ENCODE measurements around the gene FBXL7. TPM values are rescaled to one million over a fixed set of nuclear protein-coding genes. Genes with fewer than 3 reads are reported as not detected.

FBXL7 gene
- total RNA-seq, 4 donors from 2014 or later = 6.5 to 37.0 (median 19.7) TPM

GRCh38 chr5:15806613-15807012 is 306.6 kb downstream of the FBXL7 start:
- no peak for DNase-seq
- no peaks in the 10 kb centered on the region for H3K27me3 ChIP-seq
- H3K9me3 ChIP-seq = no peaks in the 10 kb centered on the region
- intact Hi-C loops (cut with DNase I; ENCODE audit: low total_unique reads) = no loop called here
- no peak overlapping the region for H3K4me3 ChIP-seq
- TF ChIP-seq CTCF (IDR thresholded peaks at IDR 0.05) (no peak), POLR2A (IDR thresholded peaks at IDR 0.05) (no peak)
- no peaks in the 10 kb centered on the region for H3K4me1 ChIP-seq
- H3K36me3 ChIP-seq = no peaks in the 10 kb centered on the region
- no peak overlapping the region for H3K27ac ChIP-seq

DNA sequence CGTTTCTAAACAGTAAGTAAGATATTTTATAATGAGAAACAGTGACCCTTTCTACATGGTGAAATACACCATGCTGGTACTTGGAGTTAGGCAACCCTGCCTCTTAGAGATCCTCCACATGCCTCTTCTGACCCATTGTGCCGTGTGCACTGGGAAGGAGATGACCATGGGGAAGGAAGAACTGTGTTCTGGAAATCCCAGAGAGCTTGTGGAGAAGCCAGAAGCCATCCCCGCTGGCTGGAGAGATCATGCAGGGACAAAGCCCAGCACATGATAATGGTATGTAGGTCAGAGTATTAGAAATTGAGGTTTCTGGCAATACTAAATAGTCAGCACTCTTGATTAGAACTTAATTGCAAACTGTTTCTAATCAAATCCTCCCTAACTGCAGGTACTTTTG is 307.3 kb downstream of the FBXL7 start:
- Histone ChIP-seq H3K36me3 (no peaks in the 10 kb centered on the region), H3K4me3 (no peak overlapping the region), H3K27ac (no peak overlapping the region), H3K9me3 (no peaks in the 10 kb centered on the region), H3K4me1 (no peaks in the 10 kb centered on the region), H3K27me3 (no peaks in the 10 kb centered on the region)
- TF ChIP-seq POLR2A (IDR thresholded peaks at IDR 0.05) (no peak), CTCF (IDR thresholded peaks at IDR 0.05) (no peak)
- intact Hi-C loops (cut with DNase I; ENCODE audit: low total_unique reads) = no loop called here
- no peak for DNase-seq

DNA sequence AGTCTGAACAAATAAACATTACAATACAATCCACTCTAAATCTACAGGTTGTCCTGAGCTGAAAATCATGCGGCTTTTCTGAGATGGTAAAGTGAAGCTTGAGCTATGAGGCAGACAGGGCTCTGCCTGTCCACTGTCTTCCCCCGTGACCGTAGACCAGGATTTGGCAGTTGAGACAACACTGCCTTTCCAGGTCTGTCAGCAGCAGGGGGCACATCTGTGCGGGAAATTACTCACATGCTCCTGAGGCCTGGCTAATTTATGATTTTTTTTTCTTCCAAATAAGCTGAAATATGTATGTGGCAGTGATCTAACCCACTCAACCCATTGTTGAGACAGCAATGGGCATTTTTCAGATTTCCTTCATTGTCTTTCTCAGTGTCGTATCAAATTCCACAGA is 307.9 kb downstream of the FBXL7 start:
- intact Hi-C loops (cut with DNase I; ENCODE audit: low total_unique reads) = no loop called here
- Histone ChIP-seq H3K4me3 (no peak overlapping the region), H3K4me1 (no peaks in the 10 kb centered on the region), H3K36me3 (no peaks in the 10 kb centered on the region), H3K9me3 (no peaks in the 10 kb centered on the region), H3K27ac (no peak overlapping the region), H3K27me3 (no peaks in the 10 kb centered on the region)
- TF ChIP-seq CTCF (IDR thresholded peaks at IDR 0.05) (no peak), POLR2A (IDR thresholded peaks at IDR 0.05) (no peak)
- DNase-seq = peak; percentile 30 to 43

DNA sequence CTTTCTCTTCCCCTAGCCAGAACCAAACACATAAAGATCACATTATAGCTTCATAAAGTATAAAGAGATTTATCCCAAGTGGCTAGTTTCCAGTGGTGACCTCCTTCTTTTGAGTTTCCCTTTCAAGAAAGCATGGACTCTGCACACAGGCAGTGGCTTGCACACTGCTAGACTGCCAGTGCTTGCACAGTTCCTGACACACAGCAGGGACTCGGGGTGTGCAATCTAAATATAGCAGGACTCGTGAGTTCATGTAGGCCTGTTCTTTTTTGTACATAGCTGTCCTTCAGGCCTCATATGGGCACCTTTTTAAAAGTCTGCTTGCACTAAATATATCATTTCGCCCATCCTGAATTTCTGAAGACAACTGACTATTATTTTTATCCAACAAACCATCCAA is 308.6 kb downstream of the FBXL7 start:
- H3K27ac ChIP-seq = no peak overlapping the region
- H3K27me3 ChIP-seq = no peaks in the 10 kb centered on the region
- no peak overlapping the region for H3K4me3 ChIP-seq
- TF ChIP-seq CTCF (IDR thresholded peaks at IDR 0.05) (no peak), POLR2A (IDR thresholded peaks at IDR 0.05) (no peak)
- no peak for DNase-seq
- no peaks in the 10 kb centered on the region for H3K9me3 ChIP-seq
- intact Hi-C loops (cut with DNase I; ENCODE audit: low total_unique reads) = no loop called here
- no peaks in the 10 kb centered on the region for H3K36me3 ChIP-seq
- H3K4me1 ChIP-seq = no peaks in the 10 kb centered on the region

GRCh38 chr5:15819617-15820016 is 319.6 kb downstream of the FBXL7 start:
- TF ChIP-seq CTCF (IDR thresholded peaks at IDR 0.05) (no peak), POLR2A (IDR thresholded peaks at IDR 0.05) (no peak)
- Histone ChIP-seq H3K4me3 (no peak overlapping the region), H3K4me1 (no peaks in the 10 kb centered on the region), H3K36me3 (no peaks in the 10 kb centered on the region), H3K27ac (no peak overlapping the region), H3K27me3 (no peaks in the 10 kb centered on the region), H3K9me3 (no peaks in the 10 kb centered on the region)
- DNase-seq = no peak
- intact Hi-C loops (cut with DNase I; ENCODE audit: low total_unique reads) = no loop called here
